Activated T-cell treated with anti-CD3 and anti-CD28 coated beads for 48 hours (primary cell): ENCODE data around the gene CD163.
"Not testable (repeated sequence)": the region's sequence is repeated elsewhere in the genome, so short reads cannot be mapped to it uniquely, and the experiment has no call there.

Experiments used
- DNase-seq: peaks from one replicate; pipeline ENCODE4 v3.0.0-alpha.2; 2020; ENCODE audit warnings: low read depth

Gene CD163

DNA sequence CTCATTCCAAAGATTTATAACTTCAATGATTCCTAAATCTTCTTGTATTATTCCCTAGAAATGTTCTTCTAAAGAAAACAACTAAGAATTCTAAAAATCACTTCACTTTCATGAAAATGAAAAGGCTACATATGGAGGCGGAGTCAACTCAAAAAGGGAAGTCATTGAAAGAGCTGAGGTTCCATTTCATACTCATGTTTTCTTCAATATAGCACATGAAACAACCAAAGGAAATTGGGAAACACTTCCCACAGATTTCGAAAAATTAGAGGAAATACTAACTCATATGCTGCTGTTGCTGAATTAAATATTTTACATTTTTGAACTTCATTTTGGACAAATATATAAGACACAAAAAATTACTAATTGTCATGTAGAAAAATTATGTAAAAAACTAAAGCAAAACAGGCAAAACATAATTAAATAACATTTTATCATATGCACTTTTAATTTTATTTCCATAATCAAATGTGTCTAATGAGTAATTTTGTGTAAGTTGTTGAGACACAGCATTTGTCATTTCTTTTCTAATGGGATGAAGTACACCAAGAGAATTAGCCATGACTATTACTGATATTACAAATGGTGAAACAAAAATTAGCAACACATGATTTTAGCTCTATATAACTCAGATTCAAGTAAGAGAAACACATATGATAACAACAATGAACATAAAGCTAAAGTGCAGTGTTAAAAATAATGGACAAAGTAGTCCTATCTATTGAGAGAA is at the start of gene CD163:
CD163 (minus strand) TSS at position 92 of the 730 bp plus-strand sequence; CDS start at position 5, 87 bp downstream.
- DNase-seq: no peak

DNA sequence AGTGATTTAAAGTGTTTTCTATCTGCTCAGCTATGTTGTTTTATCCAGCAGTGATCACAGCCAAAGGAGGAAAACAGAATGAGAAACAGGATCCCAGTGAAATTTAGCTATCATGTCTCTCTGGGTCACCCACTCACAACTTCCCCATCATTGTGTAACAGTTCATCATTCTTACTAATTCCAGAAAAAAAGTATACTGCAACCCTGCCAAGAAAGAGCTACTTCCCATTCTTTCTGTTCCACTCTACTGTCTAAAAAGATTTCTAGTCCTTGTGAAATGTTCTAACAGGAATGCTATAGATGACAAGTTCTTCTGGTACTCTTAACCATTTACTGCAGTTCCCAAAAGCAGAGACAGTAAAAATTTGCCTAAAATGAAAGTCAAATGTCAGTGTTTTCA is 39.2 kb upstream of the CD163 start:
- no peak for DNase-seq

DNA sequence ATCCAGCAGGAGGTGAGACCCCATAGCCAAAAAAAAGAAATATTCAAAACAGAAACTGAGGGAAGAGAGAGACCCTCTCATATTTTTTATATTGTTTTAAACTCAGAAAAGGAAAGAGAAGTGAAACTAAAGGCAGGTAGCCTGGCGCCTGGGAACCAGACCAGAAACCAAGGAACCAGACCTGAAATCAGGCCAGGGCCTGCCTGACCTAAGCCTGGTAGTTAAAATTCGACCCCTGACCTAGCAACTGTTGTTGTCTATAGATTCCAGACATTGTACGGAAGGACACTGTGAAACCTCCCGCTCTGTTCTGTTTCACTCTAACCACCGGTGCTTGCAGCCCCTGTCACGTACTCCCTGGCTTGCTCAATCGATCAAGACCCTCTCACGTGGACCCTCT is 38.5 kb upstream of the CD163 start:
- no peak for DNase-seq

DNA sequence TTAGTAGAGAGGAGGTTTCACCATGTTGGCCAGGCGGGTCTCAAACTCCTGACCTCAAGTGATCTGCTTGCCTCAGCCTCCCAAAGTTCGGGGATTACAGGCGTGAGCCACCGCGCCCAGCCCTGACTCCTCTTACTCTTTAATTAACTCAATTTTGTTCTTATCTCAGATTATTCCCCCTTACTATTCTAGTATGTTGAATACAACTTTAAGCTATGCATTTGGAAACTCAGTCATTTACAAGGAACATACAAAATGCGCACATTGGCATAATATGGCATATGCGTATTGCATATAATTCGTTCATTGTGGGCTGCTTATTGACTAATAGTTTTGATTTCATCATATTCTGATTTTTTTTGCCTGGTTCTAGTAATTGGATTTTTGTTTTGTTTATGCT is 10.8 kb upstream of the CD163 start:
- no peak for DNase-seq

DNA sequence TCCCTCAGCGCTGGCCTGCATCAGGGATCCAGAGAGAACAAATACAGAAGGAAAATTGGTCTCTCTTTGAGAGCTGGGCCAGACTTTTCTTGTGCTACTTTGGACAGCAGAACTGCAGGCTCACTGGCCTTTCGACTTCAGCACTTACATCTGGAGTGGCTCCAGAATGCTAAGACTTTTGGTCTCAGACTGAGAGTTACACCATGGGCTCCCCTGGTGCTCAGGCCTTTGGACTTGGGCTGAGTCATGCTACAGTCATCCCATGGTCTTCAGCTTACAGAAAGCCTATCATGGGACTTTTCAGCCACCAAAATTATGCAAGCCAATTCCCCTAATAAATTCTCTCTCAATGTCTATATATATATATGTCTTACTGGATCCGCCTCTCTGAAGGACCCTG is 9.0 kb upstream of the CD163 start:
- no peak for DNase-seq

DNA sequence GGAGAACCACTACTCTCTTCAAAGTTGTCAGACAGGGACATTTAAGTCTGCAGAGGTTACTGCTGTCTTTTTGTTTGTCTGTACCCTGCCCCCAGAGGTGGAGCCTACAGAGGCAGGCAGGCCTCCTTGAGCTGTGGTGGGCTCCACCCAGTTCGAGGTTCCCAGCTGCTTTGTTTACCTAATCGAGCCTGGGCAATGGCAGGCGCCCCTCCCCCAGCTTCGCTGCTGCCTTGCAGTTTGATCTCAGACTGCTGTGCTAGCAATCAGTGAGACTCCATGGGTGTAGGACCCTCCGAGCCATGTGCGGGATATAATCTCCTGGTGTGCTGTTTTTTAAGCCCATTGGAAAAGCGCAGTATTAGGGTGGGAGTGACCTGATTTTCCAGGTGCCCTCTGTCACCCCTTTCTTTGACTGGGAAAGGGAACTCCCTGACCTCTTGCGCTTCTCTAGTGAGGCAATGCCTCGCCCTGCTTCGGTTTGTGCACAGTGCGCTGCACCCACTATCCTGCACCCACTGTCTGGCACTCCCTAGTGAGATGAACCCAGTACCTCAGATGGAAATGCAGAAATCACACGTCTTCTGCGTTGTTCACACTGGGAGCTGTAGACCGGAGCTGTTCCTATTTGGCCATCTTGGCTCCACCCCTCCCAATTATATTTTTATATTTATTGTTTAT is 6.4 kb upstream of the CD163 start:
- not testable (repeated sequence) for DNase-seq

DNA sequence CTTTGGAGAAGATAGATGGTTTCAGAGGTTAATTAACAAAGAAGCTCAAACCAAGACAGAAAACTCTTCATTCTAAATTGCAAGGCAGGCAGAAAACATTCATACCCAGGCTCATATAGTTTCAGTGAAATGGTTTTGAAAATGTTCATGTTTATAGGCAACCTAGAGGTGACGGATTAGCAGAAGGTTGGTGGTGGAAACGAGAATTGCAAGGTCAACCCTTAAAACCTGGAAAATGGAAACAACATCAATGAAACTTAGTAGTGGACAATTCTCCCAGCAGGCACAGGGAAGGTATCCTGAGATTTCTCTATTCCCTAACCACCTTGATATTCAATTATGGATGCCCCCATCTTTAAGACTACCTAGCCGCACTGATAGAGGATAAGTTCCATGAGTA is 965 bp downstream of the CD163 start:
- no peak for DNase-seq

DNA sequence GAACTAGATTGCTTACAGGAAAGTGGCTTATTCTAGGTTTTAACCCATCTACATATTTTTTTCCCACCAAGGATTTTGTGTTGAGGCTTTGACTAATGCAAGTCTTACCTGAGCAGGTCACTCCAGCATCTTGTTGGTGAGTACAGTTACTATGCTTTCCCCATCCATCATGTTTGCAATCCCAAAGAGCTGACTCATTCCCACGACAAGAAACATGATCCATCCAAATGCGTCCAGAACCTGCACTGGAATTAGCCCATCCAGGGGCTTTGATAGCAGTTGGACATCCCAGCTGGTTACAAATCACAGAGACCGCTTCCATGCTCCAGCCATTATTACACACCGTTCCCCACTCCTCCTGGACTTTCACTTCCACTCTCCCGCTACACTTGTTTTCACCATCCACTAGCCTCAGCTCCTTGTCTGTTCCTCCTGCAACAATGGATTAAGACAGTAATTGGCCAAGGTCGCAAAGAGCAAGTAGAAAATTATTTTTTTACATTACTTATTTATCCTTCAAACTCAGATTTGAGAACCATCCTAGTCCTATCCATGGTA is 2.5 kb downstream of the CD163 start:
- DNase-seq: no peak

DNA sequence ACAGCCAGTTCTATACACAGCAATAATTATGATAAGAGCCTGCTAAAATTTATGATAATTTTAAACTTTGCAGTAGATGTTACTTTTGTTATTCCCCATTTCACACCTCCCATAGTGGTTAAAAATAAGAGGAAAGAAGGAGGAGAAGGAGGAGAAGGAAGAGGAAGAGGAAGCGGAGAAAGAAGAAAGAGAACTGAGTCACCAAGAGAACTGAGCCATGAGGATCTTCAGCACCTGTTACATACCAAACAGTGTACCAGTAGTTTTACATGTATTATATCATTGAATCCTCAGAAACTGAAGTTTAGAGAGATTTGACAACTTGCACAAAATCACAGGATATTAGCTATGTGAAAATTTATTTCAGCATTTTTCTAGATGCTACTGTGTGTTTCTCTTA is 3.9 kb downstream of the CD163 start:
- no peak for DNase-seq

DNA sequence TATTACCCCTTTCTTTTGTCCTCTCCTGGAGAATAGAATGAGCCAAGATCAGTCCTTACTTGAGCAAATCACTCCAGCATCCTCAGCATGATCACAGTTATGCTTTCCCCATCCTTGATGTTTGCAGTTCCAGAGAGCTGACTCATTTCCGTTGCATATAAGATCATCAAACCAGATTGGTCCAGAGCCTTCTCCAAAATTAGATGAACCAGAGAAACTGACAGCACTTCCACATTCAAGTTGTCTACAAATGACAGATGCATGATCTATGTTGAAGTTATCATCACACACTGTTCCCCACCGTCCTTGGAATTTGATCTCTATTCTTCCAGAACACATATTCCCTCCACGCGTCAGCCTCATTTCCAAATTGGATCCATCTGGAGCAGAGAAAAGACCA is 4.8 kb downstream of the CD163 start:
- DNase-seq: no peak

DNA sequence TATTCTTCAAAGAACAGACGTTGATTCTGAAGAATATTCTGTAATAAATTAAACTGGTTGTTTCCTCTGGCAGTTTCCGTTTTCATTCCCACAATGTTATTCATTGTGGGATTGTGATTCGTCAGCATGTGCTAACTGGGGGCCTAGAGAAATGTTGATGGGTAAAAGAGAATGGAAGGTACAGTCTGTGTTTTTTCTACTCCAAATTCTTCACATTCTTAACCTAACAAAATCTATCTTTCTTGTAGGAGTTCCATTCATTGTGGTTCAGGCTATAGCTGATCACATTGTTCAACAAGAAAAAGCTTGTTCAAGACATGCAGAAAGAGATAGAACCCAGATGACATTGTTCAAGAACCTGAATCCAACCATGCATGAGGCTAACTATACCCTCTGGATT is 5.9 kb downstream of the CD163 start:
- no peak for DNase-seq

DNA sequence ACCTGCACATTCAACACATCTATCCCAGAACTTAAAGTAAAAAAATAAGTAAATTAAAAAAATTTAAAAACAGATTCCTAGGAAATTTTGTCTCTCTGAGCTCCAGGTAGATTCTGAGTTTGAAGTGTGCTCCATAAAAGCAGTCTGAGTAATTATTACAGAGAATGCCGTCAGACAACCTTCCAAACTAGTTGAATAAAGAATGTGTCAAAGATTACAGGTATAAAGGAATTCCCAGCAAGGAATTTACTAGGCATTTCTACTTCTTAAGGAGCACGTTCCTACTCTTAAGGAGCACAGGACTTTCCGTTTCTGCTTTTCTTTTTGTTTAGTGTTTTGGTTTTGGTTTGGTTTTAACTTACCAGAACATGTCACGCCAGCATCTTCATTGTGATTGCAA is 7.1 kb downstream of the CD163 start:
- no peak for DNase-seq

DNA sequence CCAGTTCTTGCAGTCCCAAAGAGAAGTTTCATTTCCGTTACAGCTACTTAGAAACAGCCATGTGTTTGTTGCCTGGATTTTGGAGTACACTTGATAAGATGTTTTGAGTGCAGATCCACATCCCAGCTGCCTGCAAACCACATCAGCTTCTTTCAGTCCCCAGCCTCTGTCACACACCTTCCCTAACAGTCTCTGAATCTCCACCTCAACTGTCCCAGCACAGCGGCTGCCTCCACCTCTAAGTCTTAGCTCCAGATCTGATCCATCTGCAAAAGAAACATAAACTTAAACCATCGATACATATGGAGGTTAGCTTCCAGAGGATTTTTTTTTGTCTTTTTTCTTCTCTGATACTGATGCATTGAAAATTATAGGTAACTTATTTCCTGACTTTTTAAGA is 8.4 kb downstream of the CD163 start:
- no peak for DNase-seq

DNA sequence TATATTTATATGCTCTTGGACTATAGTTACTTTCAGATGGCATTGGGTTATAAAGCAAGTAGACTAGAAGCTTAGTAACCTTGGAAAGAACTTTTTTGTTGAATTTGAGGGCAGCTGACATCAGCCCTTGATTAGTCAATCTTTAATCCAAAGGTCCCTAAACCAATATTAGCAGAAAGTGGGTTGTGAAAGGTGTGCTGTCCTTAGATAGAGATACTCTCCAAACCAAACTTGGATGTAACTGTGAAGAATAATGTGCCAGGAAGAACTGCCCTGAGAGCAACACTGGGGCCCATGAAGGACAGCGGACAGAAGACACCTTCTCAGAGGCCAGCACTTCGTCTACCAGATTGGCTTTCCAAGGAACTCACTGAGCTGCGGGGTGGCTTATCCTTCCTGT is 10.6 kb downstream of the CD163 start:
- DNase-seq: no peak

DNA sequence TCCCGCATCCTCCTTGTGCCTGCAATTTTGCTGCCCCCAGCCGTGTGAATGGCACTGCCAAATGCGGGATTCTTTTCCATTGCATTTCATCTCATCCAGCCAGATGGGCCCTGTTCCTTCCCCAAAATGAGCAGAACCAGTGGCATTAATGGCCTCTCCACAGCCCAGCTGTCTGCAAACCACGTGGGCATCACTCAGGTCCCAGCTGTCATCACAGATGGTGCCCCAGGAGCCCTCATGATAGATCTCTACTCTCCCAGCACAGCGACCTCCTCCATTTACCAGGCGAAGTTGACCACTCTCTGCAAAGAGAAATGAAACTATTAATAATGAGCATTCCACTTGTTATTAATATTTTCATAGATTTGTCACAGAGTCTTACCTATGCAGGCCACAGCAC is 17.1 kb downstream of the CD163 start:
- DNase-seq: no peak

DNA sequence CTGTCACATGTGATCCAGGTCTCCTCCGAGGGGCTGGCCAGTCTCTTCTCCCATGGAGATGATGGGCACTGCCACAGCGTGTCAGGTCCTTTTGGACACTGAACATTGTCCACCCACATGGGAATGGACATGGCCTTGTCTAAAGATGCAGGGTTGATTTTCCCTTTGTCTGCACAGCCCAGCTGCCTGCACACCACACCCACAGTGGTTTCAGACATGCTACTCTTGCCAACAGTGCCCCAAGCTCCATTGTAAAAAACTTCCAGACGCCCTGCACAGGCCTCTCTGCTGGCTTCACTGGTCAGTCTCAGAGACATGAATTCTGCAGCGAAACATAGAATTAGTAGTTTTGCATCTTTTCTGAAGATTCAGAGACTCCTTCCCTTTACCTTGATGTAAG is 18.5 kb downstream of the CD163 start:
- no peak for DNase-seq

DNA sequence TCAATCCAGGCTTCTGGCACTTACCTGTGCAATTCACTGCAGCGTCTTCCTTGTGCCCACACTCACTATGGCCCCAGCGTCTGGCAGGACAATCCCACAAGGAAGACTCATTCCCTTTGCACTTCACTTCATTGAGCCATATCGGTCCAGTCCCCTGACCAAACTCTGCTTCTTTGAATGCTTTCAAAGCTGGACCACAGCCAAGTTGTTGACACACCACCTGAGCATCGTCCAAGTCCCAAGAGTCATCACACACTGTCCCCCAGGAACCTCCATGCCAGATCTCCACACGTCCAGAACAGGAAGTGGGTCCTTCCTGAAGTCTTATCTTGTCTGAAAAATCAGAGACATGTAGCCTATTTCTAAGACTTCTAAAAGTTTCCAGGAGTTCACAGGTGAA is 20.2 kb downstream of the CD163 start:
- DNase-seq: no peak

DNA sequence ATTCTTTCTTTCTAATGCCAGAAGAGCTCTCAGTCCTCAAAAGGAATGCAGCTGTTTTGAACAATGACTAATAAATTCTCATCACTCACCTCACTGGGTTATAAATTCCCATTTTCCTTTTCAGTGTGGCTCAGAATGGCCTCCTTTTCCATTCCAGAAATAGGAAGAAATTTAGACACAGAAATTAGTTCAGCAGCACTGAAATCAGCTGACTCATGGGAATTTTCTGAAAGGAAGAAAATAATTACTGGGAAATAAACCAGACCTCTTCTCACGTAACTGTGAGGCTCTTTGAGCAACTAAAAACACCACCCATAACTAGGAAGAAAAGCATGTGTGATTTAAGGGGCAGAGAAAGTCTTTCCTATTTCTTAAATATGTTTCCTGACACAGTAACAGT is 23.8 kb downstream of the CD163 start:
- no peak for DNase-seq

DNA sequence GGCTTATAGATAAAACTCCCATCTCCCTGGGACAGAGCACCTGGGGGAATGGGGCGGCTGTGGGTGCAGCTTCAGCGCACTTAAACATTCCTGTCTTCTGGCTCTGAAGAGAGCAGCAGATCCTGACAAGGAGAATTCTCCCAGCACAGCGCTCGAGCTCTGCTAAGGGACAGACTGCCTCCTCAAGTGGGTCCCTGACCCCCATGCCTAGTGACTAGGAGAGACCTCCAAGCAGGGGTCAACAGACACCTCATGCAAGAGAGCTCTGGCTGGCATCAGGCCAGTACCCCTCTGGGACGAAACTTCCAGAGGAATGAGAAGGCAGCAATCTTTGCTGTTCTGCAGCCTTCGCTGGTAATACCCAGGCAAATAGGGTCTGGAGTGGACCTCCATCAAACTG is 31.5 kb downstream of the CD163 start:
- no peak for DNase-seq

DNA sequence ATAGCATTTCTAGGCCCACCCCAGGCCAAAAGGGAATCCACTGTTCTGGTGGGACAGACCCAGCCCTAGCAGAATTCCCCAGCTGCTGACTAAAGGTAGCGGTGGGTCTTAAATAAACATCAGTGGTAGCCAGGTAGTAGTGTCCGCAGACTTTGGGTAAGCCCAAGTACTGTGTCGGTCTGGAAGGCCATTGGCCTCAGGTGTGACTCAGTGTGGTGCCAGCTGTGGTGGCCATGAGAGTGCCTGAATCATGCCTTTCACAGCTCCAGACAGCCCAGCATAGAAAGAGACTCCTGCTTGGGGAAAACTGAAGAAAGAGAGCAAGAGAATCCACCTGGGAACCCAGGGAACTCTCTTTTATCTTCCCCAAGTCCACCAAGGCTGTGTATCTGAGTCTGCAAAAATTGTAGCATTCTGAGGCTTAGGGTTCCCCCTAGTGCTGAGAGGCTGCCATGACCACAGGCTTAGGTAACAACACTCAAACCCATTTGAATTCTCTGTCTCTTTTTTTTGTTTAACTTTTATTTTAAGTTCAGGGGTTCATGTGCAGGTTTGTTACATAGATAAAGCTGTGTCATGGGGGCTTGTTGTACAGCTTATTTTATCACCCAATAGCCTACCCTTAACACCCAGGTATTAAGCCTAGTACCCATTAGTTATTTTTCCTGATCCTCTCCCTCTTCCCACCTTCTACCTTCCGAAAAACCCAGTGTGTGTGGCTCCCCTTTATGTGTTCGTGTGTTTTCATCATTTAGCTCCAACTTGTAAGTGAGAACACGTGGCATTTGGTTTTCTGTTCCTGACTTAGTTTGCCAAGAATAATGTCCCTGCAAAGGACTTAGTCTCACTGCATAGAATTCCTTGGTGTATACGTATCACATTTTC is 43.0 kb downstream of the CD163 start:
- DNase-seq: peak; percentile 19

DNA sequence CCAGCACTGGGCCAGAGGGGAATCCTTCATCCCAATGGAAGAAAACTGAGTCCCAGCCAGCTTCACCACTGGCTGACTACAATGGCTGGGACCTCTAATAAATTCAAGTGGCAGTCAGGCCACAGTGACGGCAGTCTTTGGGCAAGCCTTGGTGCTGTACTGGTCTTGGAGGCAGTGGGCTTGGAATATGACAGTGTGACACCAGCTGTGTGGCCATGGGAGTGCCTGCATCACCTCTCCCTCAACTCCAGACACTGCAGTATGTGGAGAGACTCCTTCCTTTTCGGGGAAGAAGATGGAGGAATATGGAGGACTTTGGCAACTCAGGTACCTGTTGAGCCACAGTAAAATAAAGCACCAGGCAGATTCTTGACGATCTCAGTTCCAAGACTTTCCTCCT is 43.6 kb downstream of the CD163 start:
- DNase-seq: no peak

DNA sequence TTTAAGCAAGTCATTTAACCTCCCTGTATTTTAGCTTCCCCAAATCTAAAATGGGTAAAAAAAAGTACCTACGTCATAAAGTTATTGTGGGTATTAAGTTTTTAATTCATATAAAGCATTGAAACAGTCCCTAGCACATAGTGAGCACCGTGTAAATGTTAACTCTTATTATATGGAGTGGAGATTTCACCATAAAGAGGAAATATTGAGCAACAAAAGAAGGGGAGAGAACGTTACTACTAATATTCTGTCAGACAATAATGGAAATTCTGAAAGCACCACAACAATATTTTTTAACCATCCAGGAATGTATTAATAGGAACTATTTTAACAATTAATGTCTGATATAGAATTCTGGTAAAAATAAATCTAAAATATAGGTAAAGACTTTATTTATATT is 51.8 kb downstream of the CD163 start:
- DNase-seq: no peak

DNA sequence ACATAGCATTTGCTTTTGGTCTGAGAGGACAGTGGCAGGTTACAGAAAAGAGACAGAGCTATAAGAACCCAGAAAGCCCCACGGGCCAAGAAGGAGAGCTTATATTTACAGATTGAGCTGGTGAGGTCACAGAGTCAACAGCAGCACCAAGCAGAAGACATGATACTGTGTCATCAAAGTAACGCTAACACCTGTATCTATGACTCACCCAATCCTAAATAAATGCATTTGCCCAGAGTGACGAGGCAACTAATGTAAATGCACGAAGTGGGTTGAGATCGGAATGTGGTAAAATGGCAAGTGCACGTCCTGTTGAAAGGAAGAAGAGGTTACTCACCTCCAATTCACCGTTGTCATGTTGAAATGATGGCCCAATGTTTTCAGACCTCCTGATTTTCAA is 52.9 kb downstream of the CD163 start:
- no peak for DNase-seq
